ENCODE measurements around the gene CEP162. TPM values are rescaled to one million over a fixed set of nuclear protein-coding genes. Genes with fewer than 3 reads are reported as not detected.
A peak's percentile ranks its signal among the peaks of the same experiment; 100 is the strongest.

CEP162 gene
- total RNA-seq, 1 experiment from 2014 or later: 2.4 TPM

DNA sequence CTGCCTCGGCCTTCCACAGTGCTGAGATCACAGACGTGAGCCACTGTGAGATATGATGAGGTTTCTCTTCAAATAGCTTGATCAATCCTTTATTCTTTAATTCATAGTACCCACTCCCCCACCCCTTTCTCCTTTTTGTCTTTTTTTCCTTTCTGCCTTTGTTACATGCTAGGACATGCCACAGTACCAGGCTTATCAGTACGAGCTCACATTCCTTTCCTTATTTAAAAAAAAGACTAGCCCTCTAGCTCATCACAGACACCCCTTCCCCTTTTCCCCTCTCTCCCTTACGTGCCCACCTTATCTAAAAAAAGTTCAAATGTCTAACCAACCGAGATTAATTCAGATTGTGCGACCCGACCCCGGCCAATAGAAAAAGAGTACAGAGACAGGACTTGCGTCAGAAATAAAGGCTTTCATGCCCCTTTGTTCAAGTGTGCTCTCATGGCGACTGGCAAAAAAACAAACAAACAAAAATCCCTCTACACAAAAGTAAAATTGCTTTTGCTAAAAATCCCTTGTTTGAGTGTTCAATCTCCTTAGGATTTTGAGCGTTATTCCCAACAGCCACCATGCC lies 144.7 kb downstream of the CEP162 start:
- no peak for DNase-seq (ENCODE audit: unreplicated experiment)
- no peak overlapping the region for H3K4me3 Mint-ChIP-seq (ENCODE audit: unreplicated experiment)
- ChIA-PET CTCF (no interaction called here), POLR2A (no interaction called here)
- H3K4me1 Mint-ChIP-seq (ENCODE audit: insufficient read depth, unreplicated experiment): peaks cover 7% of the 10 kb centered on the region
- TF ChIP-seq, protein P1, sequence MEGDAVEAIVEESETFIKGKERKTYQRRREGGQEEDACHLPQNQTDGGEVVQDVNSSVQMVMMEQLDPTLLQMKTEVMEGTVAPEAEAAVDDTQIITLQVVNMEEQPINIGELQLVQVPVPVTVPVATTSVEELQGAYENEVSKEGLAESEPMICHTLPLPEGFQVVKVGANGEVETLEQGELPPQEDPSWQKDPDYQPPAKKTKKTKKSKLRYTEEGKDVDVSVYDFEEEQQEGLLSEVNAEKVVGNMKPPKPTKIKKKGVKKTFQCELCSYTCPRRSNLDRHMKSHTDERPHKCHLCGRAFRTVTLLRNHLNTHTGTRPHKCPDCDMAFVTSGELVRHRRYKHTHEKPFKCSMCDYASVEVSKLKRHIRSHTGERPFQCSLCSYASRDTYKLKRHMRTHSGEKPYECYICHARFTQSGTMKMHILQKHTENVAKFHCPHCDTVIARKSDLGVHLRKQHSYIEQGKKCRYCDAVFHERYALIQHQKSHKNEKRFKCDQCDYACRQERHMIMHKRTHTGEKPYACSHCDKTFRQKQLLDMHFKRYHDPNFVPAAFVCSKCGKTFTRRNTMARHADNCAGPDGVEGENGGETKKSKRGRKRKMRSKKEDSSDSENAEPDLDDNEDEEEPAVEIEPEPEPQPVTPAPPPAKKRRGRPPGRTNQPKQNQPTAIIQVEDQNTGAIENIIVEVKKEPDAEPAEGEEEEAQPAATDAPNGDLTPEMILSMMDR (IDR thresholded peaks at IDR 0.05; ENCODE audit: unreplicated experiment): no peak
- no peaks in the 10 kb centered on the region for H3K9me3 Mint-ChIP-seq (ENCODE audit: unreplicated experiment)
- H3K27ac Mint-ChIP-seq (ENCODE audit: low read depth, unreplicated experiment): peak overlapping the region; percentile 5
- H3K36me3 Mint-ChIP-seq (ENCODE audit: insufficient read depth, unreplicated experiment): no peaks in the 10 kb centered on the region
- intact Hi-C loops (cut with micrococcal nuclease): no loop called here
- no TSS peak for BruUV-seq (replicated peaks)
- H3K27me3 Mint-ChIP-seq (ENCODE audit: insufficient read depth, unreplicated experiment): no peaks in the 10 kb centered on the region

DNA sequence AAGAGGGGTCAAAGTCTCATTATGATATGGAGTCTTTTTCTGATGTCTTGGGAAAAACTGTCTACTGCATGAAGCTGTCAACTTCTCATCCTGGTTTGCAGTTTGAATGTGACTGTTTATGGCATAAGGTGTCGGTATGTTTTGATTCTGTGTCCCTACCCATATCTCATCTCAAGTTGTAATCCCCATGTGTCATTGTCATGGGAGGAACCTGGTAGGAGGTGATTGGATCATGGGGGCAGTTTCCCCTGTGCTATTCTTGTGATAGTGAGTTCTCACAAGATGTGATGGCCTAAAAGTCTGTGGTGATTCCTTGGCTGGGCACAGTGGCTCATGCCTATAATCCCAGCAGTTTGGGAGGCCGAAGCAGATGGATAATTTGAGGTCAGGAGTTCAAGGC lies 146.2 kb downstream of the CEP162 start:
- H3K4me1 Mint-ChIP-seq (ENCODE audit: insufficient read depth, unreplicated experiment): peaks cover 7% of the 10 kb centered on the region
- BruUV-seq (replicated peaks): no TSS peak
- no peaks in the 10 kb centered on the region for H3K9me3 Mint-ChIP-seq (ENCODE audit: unreplicated experiment)
- H3K36me3 Mint-ChIP-seq (ENCODE audit: insufficient read depth, unreplicated experiment): no peaks in the 10 kb centered on the region
- POLR2A ChIA-PET: no interaction called here
- no peak overlapping the region for H3K4me3 Mint-ChIP-seq (ENCODE audit: unreplicated experiment)
- no peak overlapping the region for H3K27ac Mint-ChIP-seq (ENCODE audit: low read depth, unreplicated experiment)
- TF ChIP-seq, protein P1 (IDR thresholded peaks at IDR 0.05; ENCODE audit: unreplicated experiment): no peak
- no peaks in the 10 kb centered on the region for H3K27me3 Mint-ChIP-seq (ENCODE audit: insufficient read depth, unreplicated experiment)
- DNase-seq (ENCODE audit: unreplicated experiment): no peak
- intact Hi-C loops (cut with micrococcal nuclease): no loop called here
- CTCF ChIA-PET: no interaction called here

DNA sequence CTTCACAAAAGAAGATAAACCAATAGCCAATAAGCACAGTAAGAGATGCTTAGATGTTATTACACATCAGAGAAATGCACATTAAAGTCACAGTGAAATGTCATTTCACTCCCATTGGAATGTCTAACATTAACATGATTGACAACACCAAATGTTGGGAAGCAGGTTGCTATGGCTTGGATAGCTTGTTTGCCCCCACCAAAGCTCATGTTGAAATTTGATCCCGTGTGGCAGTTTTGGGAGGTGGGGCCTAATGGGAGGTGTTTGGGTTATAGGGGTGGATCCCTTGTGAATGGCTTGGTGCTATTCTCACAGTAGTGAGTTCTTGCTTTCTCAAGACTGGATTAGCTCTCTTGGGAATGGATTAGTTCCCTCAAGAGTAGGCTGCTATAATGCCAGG lies 149.1 kb downstream of the CEP162 start:
- H3K9me3 Mint-ChIP-seq (ENCODE audit: unreplicated experiment): no peaks in the 10 kb centered on the region
- H3K4me1 Mint-ChIP-seq (ENCODE audit: insufficient read depth, unreplicated experiment): peaks cover 7% of the 10 kb centered on the region
- no peak overlapping the region for H3K4me3 Mint-ChIP-seq (ENCODE audit: unreplicated experiment)
- H3K27ac Mint-ChIP-seq (ENCODE audit: low read depth, unreplicated experiment): no peak overlapping the region
- no peaks in the 10 kb centered on the region for H3K36me3 Mint-ChIP-seq (ENCODE audit: insufficient read depth, unreplicated experiment)
- POLR2A ChIA-PET: no interaction called here
- intact Hi-C loops (cut with micrococcal nuclease): no loop called here
- no TSS peak for BruUV-seq (replicated peaks)
- DNase-seq (ENCODE audit: unreplicated experiment): no peak
- TF ChIP-seq, protein P1 (IDR thresholded peaks at IDR 0.05; ENCODE audit: unreplicated experiment): no peak
- H3K27me3 Mint-ChIP-seq (ENCODE audit: insufficient read depth, unreplicated experiment): no peaks in the 10 kb centered on the region
- CTCF ChIA-PET: interaction anchor here (0.5 to 0.9 kb wide), 2 partner anchors 26 to 67 kb away, joined by 3 to 5 read pairs; no protein-coding TSS in a partner anchor

DNA sequence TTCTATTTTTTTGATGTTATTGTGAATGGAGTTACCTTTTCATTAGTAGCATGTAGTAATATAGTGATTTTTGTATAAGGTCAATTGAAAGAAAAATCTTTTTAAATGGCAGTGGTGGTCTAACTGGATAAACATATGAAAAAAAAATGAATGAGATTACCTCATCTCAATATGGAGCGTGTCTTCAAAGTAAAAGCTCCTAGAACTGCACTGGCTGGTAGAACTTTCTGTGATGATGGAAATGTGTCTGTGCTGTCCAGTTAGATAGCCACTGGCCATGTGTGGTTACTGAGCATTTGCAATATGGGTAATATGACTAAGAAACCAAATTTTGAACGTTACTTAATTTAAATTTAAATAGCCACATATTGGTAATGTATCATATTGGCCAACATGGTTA lies 149.8 kb downstream of the CEP162 start:
- H3K36me3 Mint-ChIP-seq (ENCODE audit: insufficient read depth, unreplicated experiment): no peaks in the 10 kb centered on the region
- H3K9me3 Mint-ChIP-seq (ENCODE audit: unreplicated experiment): no peaks in the 10 kb centered on the region
- H3K4me1 Mint-ChIP-seq (ENCODE audit: insufficient read depth, unreplicated experiment): peaks cover 4% of the 10 kb centered on the region
- no TSS peak for BruUV-seq (replicated peaks)
- no peaks in the 10 kb centered on the region for H3K27me3 Mint-ChIP-seq (ENCODE audit: insufficient read depth, unreplicated experiment)
- ChIA-PET CTCF (interaction anchor here (0.7 to 0.9 kb wide), 2 partner anchors 16 to 25 kb away, joined by 3 read pairs; no protein-coding TSS in a partner anchor), POLR2A (no interaction called here)
- intact Hi-C loops (cut with micrococcal nuclease): no loop called here
- no peak for DNase-seq (ENCODE audit: unreplicated experiment)
- TF ChIP-seq, protein P1 (IDR thresholded peaks at IDR 0.05; ENCODE audit: unreplicated experiment): no peak
- H3K4me3 Mint-ChIP-seq (ENCODE audit: unreplicated experiment): no peak overlapping the region
- no peak overlapping the region for H3K27ac Mint-ChIP-seq (ENCODE audit: low read depth, unreplicated experiment)

Measured in MCF 10A (cell line).